ENCODE results near the gene SCN2A. TPM values are rescaled to one million over a fixed set of nuclear protein-coding genes. Genes with fewer than 3 reads are reported as not detected.

SCN2A gene
- polyA plus RNA-seq, 2 of the 4 experiments (the other 2 are of a cell fraction), result 0.01 to 0.05 TPM

DNA sequence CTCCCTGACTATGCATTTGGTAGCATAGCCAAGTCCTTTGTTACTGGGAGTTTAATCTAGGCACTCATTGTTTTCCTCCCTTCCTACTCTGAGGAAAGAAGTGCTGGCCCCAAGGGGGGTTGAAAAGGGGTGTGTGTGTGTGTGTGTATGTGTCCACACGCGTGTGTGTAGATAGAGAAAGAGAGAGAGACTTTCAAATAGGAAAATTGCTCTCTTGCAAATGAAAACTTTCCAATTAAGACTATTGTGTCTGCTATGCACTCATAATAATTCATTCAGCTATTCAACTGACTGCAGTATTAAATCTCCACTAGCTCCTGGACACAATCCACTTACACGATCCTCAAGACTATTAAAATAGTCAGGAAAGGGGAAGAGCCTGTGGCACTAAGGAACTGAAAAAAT, 137.4 kb downstream of the SCN2A start:
- no peak overlapping the region for H3K4me2 ChIP-seq
- no peak for ATAC-seq
- ChIA-PET POLR2A (no interaction called here), CTCF (no interaction called here)
- H3K9me3 ChIP-seq, result no peaks in the 10 kb centered on the region
- TF ChIP-seq CBX2 (IDR thresholded peaks at IDR 0.05; ENCODE audit: borderline replicate concordance, low read depth) (no peak), ZNF302 (CRISPR knock-in tag; IDR thresholded peaks at IDR 0.05) (no peak), PBX3 (IDR thresholded peaks at IDR 0.05) (no peak), FOSL2 (IDR thresholded peaks at IDR 0.05) (no peak), FOSL2 (CRISPR knock-in tag; IDR thresholded peaks at IDR 0.05) (no peak), SREBF2 (IDR thresholded peaks at IDR 0.05) (no peak), PHF8 (IDR thresholded peaks at IDR 0.05; ENCODE audit: borderline replicate concordance, low read depth) (no peak), HDAC2 (IDR thresholded peaks at IDR 0.05) (no peak), HEYL (CRISPR knock-in tag; IDR thresholded peaks at IDR 0.05) (no peak), FOSB (CRISPR knock-in tag; IDR thresholded peaks at IDR 0.05) (no peak), RNF2 (IDR thresholded peaks at IDR 0.05; ENCODE audit: borderline replicate concordance, low read depth) (no peak), ZSCAN20 (CRISPR knock-in tag; IDR thresholded peaks at IDR 0.05) (no peak), JUN (IDR thresholded peaks at IDR 0.05) (no peak), MYC (IDR thresholded peaks at IDR 0.05; ENCODE audit: borderline replicate concordance, low read length) (no peak), EHF (CRISPR knock-in tag; IDR thresholded peaks at IDR 0.05) (no peak), ELK1 (IDR thresholded peaks at IDR 0.05; ENCODE audit: low read depth, low read length) (no peak), HOXA7 (CRISPR knock-in tag; IDR thresholded peaks at IDR 0.05) (no peak)
- TF ChIP-seq, protein P1, sequence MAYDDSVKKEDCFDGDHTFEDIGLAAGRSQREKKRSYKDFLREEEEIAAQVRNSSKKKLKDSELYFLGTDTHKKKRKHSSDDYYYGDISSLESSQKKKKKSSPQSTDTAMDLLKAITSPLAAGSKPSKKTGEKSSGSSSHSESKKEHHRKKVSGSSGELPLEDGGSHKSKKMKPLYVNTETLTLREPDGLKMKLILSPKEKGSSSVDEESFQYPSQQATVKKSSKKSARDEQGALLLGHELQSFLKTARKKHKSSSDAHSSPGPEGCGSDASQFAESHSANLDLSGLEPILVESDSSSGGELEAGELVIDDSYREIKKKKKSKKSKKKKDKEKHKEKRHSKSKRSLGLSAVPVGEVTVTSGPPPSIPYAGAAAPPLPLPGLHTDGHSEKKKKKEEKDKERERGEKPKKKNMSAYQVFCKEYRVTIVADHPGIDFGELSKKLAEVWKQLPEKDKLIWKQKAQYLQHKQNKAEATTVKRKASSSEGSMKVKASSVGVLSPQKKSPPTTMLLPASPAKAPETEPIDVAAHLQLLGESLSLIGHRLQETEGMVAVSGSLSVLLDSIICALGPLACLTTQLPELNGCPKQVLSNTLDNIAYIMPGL (CRISPR knock-in tag; IDR thresholded peaks at IDR 0.05; ENCODE audit: borderline replicate concordance), result no peak
- TF ChIP-seq, protein P2, sequence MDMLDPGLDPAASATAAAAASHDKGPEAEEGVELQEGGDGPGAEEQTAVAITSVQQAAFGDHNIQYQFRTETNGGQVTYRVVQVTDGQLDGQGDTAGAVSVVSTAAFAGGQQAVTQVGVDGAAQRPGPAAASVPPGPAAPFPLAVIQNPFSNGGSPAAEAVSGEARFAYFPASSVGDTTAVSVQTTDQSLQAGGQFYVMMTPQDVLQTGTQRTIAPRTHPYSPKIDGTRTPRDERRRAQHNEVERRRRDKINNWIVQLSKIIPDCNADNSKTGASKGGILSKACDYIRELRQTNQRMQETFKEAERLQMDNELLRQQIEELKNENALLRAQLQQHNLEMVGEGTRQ (IDR thresholded peaks at IDR 0.05), result no peak
- no peak overlapping the region for H3K4me3 ChIP-seq
- no peak overlapping the region for H3K27ac ChIP-seq
- no peak for DNase-seq (ENCODE audit: low read depth in 1 of 2, low spot score in 1 of 2)
- no peak for FAIRE-seq
- WGBS (ENCODE audit: missing lambda C conversion rate), result 45% methylated on average over 3 of the region's 3 CpGs
- no peaks in the 10 kb centered on the region for H3K4me1 ChIP-seq

DNA sequence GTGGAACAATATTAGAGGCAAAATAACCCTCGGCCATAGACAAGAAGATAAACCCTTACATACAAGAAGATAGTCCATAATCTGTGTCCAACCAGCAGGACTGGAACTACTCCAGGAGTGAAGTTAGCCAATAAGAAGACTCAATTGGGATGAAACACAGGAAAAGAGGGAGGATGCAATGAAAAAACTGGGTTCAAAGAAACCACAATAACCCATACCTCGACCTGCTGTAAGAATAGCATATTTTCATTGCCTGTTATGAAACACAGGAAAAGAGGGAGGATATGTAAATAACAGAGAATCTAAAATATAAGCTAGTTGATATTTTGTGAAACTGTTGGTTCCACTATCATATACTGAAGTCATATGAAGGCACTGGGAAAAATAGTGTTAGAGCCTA, 143.1 kb downstream of the SCN2A start:
- FAIRE-seq, result no peak
- TF ChIP-seq MAZ (IDR thresholded peaks at IDR 0.05; ENCODE audit: borderline replicate concordance, low read depth, low read length) (no peak), KDM1A (IDR thresholded peaks at IDR 0.05; ENCODE audit: low read depth) (no peak), CHD2 (IDR thresholded peaks at IDR 0.05; ENCODE audit: low read length, partially characterized antibody) (no peak), TP53 (CRISPR knock-in tag; IDR thresholded peaks at IDR 0.05) (no peak), CBX8 (IDR thresholded peaks at IDR 0.05) (no peak), CHD4 (IDR thresholded peaks at IDR 0.05; ENCODE audit: borderline replicate concordance) (no peak), MYC (IDR thresholded peaks at IDR 0.05; ENCODE audit: borderline replicate concordance, low read length) (no peak), NFE2L2 (conservative IDR thresholded peaks at IDR 0.05; ENCODE audit: low read length) (no peak), RCOR1 (IDR thresholded peaks at IDR 0.05; ENCODE audit: low read depth, low read length) (no peak), ESRRA (IDR thresholded peaks at IDR 0.05; ENCODE audit: borderline replicate concordance, low read length) (no peak), HDAC2 (IDR thresholded peaks at IDR 0.05) (no peak), EP300 (IDR thresholded peaks at IDR 0.05) (no peak), NPAS2 (CRISPR knock-in tag; IDR thresholded peaks at IDR 0.05; ENCODE audit: borderline replicate concordance) (no peak)
- TF ChIP-seq, protein P2 (IDR thresholded peaks at IDR 0.05), result no peak
- TF ChIP-seq, protein P3, sequence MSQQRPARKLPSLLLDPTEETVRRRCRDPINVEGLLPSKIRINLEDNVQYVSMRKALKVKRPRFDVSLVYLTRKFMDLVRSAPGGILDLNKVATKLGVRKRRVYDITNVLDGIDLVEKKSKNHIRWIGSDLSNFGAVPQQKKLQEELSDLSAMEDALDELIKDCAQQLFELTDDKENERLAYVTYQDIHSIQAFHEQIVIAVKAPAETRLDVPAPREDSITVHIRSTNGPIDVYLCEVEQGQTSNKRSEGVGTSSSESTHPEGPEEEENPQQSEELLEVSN (IDR thresholded peaks at IDR 0.05; ENCODE audit: borderline replicate concordance, low read depth), result no peak
- TF ChIP-seq, protein P4, sequence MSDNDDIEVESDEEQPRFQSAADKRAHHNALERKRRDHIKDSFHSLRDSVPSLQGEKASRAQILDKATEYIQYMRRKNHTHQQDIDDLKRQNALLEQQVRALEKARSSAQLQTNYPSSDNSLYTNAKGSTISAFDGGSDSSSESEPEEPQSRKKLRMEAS (IDR thresholded peaks at IDR 0.05), result no peak
- Histone ChIP-seq H3K4me1 (no peaks in the 10 kb centered on the region), H3K4me3 (no peak overlapping the region), H3K9me3 (no peaks in the 10 kb centered on the region), H3K27ac (no peak overlapping the region), H3K4me2 (no peak overlapping the region)
- CTCF ChIA-PET, result interaction anchor here (0.5 kb wide), 1 partner anchor 25 kb away, joined by 3 read pairs; no protein-coding TSS in a partner anchor
- WGBS (ENCODE audit: missing lambda C conversion rate), result 38% methylated on average over 2 of the region's 2 CpGs
- no peak for ATAC-seq
- POLR2A ChIA-PET, result no interaction called here
- DNase-seq (ENCODE audit: low read depth in 1 of 2, low spot score in 1 of 2), result no peak

All from A549 (cell line).